D721Med (cell line): ENCODE measurements around the gene IBA57.
A peak's percentile ranks its signal among the peaks of the same experiment; 100 is the strongest.

Experiments used
- DNase-seq: peaks from one replicate; pipeline ENCODE4 v3.0.0; 2011; ENCODE audit warnings: low spot score; ENCODE audit not compliant: insufficient read length
- FAIRE-seq: peaks from 2 replicates; lab custom pipeline; 2011; peaks lifted over from hg19 to GRCh38; lab: Jason Lieb, UNC
- CTCF ChIP-seq: IDR thresholded peaks from 2 replicates; pipeline ENCODE4 v1.5.1; 2012; ENCODE audit warnings: mild to moderate bottlenecking, control low read depth; ENCODE audit not compliant: insufficient read depth; ENCODE audit errors: missing control alignments

The IBA57 gene

GRCh38 chr1:228157729-228158126 is 7.9 kb upstream of the IBA57 start:
- DNase-seq, result no peak
- TF ChIP-seq CTCF, result no peak
- FAIRE-seq, result no peak

- no peak for DNase-seq
- TF ChIP-seq CTCF, result no peak
- FAIRE-seq, result no peak
These were observed 7.2 kb upstream of the IBA57 start for GRCh38 chr1:228158151-228159007.

GRCh38 chr1:228159008-228159665 is 6.5 kb upstream of the IBA57 start:
- FAIRE-seq (no peak), DNase-seq (no peak)
- no peak for TF ChIP-seq CTCF

- TF ChIP-seq CTCF, result no peak
- no peak for FAIRE-seq
- DNase-seq, result no peak
These were observed 5.3 kb upstream of the IBA57 start for GRCh38 chr1:228160201-228160761.

GRCh38 chr1:228161362-228161761 is 4.2 kb upstream of the IBA57 start:
- TF ChIP-seq CTCF, result no peak
- FAIRE-seq (peak; percentile 91), DNase-seq (no peak)

GRCh38 chr1:228161866-228162265 is 3.7 kb upstream of the IBA57 start:
- no peak for TF ChIP-seq CTCF
- DNase-seq, result peak; percentile 75
- FAIRE-seq, result peak; percentile 82
